ENCODE data around the gene SLC5A11. TPM values are rescaled to one million over a fixed set of nuclear protein-coding genes. Genes with fewer than 3 reads are reported as not detected.

SLC5A11 gene
- total RNA-seq, 1 experiment from 2014 or later: not detected

DNA sequence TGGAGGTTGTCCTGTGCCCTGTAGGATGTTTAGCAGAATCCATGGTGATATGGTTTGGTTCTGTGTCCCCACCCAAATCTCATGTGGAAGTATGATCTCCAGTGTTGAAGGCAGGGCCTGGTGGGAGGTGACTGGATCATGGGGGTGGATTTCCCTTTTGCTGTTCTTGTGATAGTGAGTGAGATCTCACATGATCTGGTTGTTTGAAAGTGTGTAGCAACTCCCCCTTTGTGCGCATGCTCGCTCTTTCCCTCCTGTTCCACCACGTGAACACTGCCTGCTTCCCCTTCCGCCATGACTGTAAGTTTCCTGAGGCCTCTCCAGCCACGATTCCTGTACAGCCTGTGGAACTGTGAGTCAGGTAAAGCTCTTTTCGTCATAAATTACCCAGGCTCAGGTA, 107.5 kb downstream of the SLC5A11 start:
- Histone ChIP-seq H3K4me1 (ENCODE audit: insufficient read depth, low read length, poor library complexity, severe bottlenecking) (peaks cover 7% of the 10 kb centered on the region), H3K27me3 (replicated peaks; ENCODE audit: insufficient read depth, low read depth, low read length, poor library complexity) (no peaks in the 10 kb centered on the region), H3K27ac (ENCODE audit: low read depth, low read length, poor library complexity, severe bottlenecking) (no peak overlapping the region), H3K4me3 (ENCODE audit: low read depth, low read length, poor library complexity, severe bottlenecking) (no peak overlapping the region), H3K9me3 (ENCODE audit: low read depth, low read length, poor library complexity, severe bottlenecking) (no peaks in the 10 kb centered on the region), H3K36me3 (ENCODE audit: insufficient read depth, low read length, poor library complexity, severe bottlenecking) (peaks cover 84% of the 10 kb centered on the region)
- BruUV-seq (replicated peaks): no TSS peak
- ChIA-PET POLR2A (ENCODE audit: low non-redundant PET) (no interaction called here), CTCF (no interaction called here)
- TF ChIP-seq, protein P1, sequence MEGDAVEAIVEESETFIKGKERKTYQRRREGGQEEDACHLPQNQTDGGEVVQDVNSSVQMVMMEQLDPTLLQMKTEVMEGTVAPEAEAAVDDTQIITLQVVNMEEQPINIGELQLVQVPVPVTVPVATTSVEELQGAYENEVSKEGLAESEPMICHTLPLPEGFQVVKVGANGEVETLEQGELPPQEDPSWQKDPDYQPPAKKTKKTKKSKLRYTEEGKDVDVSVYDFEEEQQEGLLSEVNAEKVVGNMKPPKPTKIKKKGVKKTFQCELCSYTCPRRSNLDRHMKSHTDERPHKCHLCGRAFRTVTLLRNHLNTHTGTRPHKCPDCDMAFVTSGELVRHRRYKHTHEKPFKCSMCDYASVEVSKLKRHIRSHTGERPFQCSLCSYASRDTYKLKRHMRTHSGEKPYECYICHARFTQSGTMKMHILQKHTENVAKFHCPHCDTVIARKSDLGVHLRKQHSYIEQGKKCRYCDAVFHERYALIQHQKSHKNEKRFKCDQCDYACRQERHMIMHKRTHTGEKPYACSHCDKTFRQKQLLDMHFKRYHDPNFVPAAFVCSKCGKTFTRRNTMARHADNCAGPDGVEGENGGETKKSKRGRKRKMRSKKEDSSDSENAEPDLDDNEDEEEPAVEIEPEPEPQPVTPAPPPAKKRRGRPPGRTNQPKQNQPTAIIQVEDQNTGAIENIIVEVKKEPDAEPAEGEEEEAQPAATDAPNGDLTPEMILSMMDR (conservative IDR thresholded peaks at IDR 0.05; ENCODE audit: low read depth, low read length): no peak
- no peak for TF ChIP-seq EZH2 (IDR thresholded peaks at IDR 0.05; ENCODE audit: borderline replicate concordance, low read depth, low read length, poor library complexity, severe bottlenecking)
- no peak for DNase-seq (ENCODE audit: low spot score)
- intact Hi-C loops (cut with micrococcal nuclease; ENCODE audit: unreplicated experiment): no loop called here

DNA sequence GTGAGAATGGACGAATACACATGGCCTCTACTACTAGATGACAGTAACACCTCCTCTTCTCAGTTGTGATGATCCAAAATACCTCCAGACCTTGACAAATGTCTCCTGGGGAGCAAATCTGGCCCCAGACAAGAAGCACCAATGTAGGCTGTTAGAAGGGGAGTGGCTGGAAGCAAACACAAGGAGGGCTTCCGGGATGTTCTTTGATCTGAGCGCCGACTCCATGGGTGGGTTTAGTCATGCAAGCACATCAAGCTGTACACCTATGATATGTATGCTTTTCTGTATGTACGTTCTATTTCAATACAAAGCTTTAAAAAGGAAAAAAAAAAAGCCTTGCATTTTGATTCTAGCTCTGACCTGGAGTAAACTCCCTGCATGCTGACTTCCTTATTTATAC, 108.0 kb downstream of the SLC5A11 start:
- H3K4me3 ChIP-seq (ENCODE audit: low read depth, low read length, poor library complexity, severe bottlenecking): no peak overlapping the region
- peaks cover 7% of the 10 kb centered on the region for H3K4me1 ChIP-seq (ENCODE audit: insufficient read depth, low read length, poor library complexity, severe bottlenecking)
- H3K27me3 ChIP-seq (replicated peaks; ENCODE audit: insufficient read depth, low read depth, low read length, poor library complexity): no peaks in the 10 kb centered on the region
- no peak for TF ChIP-seq EZH2 (IDR thresholded peaks at IDR 0.05; ENCODE audit: borderline replicate concordance, low read depth, low read length, poor library complexity, severe bottlenecking)
- TF ChIP-seq, protein P1 (conservative IDR thresholded peaks at IDR 0.05; ENCODE audit: low read depth, low read length): no peak
- DNase-seq (ENCODE audit: low spot score): no peak
- intact Hi-C loops (cut with micrococcal nuclease; ENCODE audit: unreplicated experiment): no loop called here
- ChIA-PET CTCF (no interaction called here), POLR2A (ENCODE audit: low non-redundant PET) (no interaction called here)
- H3K27ac ChIP-seq (ENCODE audit: low read depth, low read length, poor library complexity, severe bottlenecking): no peak overlapping the region
- peaks cover 84% of the 10 kb centered on the region for H3K36me3 ChIP-seq (ENCODE audit: insufficient read depth, low read length, poor library complexity, severe bottlenecking)
- no TSS peak for BruUV-seq (replicated peaks)
- H3K9me3 ChIP-seq (ENCODE audit: low read depth, low read length, poor library complexity, severe bottlenecking): no peaks in the 10 kb centered on the region

DNA sequence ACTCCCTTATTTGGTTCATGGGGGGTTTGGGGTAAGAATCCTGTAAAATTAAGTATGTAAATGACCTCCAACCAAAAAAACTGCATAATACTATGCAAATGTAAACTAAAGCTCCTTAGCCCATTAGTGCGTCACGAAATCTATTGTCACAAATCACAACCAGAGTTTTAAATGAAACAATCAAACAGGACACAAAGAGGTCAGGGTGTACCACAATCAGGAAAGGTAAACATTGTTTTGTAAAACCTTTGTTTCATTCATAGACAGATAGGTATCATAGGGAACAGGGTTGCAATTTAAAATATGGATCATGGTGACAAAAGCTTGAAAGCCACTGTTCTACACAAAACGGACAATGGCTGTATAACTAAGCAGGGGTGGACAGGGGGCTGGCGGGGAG, 108.4 kb downstream of the SLC5A11 start:
- CTCF ChIA-PET: no interaction called here

More for the DNA sequence above, 108.4 kb downstream of the SLC5A11 start:
- H3K9me3 ChIP-seq (ENCODE audit: low read depth, low read length, poor library complexity, severe bottlenecking): no peaks in the 10 kb centered on the region
- H3K4me1 ChIP-seq (ENCODE audit: insufficient read depth, low read length, poor library complexity, severe bottlenecking): peaks cover 7% of the 10 kb centered on the region
- no peak for TF ChIP-seq EZH2 (IDR thresholded peaks at IDR 0.05; ENCODE audit: borderline replicate concordance, low read depth, low read length, poor library complexity, severe bottlenecking)
- TF ChIP-seq, protein P1 (conservative IDR thresholded peaks at IDR 0.05; ENCODE audit: low read depth, low read length): no peak
- no peak for DNase-seq (ENCODE audit: low spot score)
- intact Hi-C loops (cut with micrococcal nuclease; ENCODE audit: unreplicated experiment): no loop called here
- H3K27me3 ChIP-seq (replicated peaks; ENCODE audit: insufficient read depth, low read depth, low read length, poor library complexity): no peaks in the 10 kb centered on the region
- no peak overlapping the region for H3K4me3 ChIP-seq (ENCODE audit: low read depth, low read length, poor library complexity, severe bottlenecking)
- POLR2A ChIA-PET (ENCODE audit: low non-redundant PET): no interaction called here
- H3K27ac ChIP-seq (ENCODE audit: low read depth, low read length, poor library complexity, severe bottlenecking): no peak overlapping the region
- peaks cover 84% of the 10 kb centered on the region for H3K36me3 ChIP-seq (ENCODE audit: insufficient read depth, low read length, poor library complexity, severe bottlenecking)
- no TSS peak for BruUV-seq (replicated peaks)
